Activated CD8-positive, alpha-beta memory T cell treated with anti-CD3 and anti-CD28 coated beads for 48 hours (primary cell): Measurements from ENCODE around the gene MEOX1.

Experiments
- DNase-seq, 3 experiments: peaks; one replicate each; pipeline ENCODE4 v3.0.0-alpha.2; 2020; ENCODE audit warnings: low read depth in 2 of 3, low spot score in 2 of 3

The MEOX1 gene

DNA sequence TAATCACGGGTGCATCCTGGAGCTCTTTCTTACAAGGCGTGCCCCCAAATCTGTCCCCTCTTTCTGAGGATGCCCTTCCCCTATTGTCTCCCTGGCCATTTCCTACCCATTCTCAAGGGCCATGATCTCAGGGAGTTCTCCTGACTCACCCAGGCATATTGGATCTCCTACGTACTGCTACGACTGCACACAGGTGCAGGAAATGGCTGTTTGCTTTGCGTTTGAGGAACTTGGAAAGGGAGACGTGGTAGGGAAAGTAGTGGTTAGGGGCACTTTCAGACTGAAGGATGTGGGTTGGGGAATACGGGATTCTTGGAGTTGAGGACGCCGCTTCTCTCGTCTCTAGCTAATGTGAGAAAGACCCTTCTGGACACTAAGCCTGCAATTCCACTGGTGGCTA is 18.7 kb upstream of the MEOX1 start:
- no peak for DNase-seq

DNA sequence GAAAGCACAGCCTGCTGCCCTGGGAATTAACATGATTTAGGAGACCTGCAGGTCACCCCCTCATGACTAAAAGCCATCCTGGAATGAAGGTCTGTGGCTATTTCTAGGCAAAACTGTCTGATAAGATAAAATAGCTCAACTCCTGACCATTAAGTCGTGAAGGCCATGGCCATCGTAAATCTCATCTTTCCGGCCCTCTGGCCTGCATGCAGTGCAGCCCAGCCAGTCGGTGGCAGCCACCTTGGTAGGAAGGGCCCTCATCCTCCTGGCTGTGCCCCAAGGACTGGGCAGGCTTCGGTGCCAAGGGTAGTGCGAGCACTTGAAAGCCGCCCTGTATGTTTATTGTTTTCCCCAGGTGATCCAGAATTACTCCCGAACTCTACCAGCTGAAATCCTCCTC is 18.2 kb upstream of the MEOX1 start:
- no peak for DNase-seq

DNA sequence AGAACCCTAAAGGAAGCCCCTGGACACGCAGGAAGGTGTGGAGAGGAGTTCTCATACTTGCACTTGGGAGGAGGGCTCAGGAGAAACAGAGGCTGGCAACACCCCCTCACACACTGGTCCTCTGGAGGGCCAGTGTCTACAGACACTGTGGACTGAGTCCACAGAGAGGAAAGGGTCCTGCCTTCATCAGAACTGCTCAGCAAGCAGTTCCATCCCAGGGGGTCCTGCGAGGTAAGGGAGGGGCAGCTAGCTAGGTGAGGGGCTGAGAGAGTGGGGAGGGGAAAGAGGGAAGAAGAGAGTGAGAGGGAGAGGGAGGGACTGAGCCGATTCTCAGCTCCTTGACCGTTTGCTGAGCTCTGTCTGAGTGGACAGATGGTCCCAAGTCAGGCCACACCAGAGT is 17.7 kb upstream of the MEOX1 start:
- no peak for DNase-seq

DNA sequence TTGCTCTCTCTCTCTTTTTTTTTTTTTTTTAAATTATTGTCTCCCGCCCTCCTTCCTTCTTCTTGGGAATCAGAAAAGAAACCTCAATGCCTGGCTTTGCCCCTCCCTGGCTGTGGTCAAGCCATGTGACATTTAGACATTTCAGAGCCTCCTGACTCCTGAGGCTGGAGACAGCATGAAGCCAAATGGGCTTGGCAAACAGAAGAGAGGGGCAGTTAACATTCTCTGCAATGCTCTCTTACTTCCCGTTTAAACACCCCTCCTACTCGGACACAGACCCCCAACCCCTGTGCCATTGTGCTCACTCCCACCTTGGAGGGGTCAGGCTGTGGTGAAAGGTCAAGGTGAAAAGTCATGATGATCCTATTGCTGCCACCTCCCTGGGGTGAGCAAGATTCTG is 14.7 kb upstream of the MEOX1 start:
- DNase-seq, result no peak

DNA sequence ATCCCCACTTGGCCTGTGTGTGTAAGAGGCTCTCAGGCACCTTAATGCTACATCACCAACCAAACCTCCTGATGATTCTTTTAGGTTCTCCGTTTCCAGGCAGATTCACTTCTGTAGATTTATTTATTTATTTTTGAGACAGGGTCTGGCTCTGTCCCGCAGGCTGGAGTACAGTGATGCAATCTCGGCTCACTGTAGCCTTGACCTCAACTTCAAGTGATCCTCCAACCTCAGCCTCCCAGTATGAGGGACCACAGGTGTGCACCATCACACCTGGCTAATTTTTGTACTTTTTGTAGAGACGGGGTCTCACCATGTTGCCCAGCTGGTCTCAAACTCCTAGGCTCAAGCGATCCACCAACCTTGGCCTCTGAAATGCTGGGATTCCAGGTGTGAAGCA is 12.7 kb upstream of the MEOX1 start:
- DNase-seq, result no peak

DNA sequence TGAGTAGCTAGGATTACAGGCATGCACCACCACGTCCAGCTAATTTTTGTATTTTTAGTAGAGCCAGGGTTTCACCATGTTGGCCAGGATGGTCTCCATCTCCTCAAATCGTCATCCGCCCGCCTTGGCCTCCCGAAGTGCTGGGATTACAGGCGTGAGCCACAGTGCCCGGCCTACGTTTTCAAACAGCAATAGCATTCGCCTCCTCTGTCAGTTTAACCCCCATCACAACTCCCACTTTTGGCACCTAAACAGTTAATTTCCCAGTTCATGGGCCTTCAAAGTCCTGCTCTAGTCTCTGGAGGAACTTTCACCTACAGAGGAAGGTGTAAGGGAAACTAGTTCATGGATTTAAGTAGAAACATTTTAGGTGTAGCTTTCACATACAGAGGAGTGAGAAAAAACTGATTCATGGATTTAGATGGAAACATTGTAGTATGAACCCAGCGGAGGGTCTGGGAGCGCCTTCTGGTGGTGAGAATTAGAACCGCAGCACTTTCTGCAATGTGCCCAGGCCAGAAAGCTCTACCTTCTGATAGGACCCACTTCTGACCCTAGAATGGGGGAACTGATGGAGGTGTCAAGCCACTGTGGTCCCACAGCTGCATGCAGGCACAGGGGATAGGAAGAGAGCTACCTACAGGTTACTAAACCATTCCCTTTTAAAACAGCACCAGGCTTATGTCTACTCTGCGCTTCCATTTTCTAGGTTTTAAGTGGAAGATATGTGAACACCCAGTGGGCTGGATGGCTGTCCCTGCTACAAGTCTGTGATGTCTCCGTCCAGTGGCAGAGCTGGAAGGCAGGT is 12.0 kb upstream of the MEOX1 start:
- DNase-seq, result peak; percentile 25 to 63 (median 55)

DNA sequence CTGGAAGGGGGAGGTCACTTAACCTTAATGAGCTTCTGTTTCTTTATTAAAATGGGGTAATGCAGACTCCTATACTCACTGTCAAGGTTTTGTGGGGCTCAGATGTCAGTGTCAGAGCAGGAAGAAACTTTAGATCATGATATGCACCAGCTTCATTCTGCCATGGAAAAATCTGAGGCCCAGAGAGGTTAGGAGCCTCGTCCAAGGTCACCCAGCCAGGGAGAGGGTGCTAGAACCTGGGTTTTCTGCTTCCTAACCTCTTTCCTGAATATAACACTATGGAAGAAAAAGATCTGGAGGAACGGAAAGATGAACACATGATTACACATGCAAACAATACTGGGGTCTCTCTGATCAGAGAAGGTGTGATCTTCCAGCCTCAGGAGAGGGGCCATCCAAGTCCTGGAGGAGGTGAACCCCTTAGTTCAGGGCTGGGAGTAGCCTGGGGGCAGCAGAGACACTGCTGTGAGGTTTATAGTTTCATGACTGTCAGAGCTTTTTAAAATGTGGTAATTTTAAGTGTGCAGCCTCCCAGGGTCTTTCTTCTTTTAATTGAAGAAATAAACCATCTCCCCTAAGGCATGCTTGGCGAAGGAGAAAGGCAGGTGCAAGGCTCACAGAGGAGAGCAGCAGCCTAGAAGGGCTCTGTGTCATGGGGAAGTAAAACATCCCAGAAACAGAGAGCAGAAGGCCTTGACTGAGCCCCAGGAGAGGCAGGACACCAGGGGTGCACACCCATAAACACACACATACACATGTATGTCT is 10.2 kb upstream of the MEOX1 start:
- no peak for DNase-seq

DNA sequence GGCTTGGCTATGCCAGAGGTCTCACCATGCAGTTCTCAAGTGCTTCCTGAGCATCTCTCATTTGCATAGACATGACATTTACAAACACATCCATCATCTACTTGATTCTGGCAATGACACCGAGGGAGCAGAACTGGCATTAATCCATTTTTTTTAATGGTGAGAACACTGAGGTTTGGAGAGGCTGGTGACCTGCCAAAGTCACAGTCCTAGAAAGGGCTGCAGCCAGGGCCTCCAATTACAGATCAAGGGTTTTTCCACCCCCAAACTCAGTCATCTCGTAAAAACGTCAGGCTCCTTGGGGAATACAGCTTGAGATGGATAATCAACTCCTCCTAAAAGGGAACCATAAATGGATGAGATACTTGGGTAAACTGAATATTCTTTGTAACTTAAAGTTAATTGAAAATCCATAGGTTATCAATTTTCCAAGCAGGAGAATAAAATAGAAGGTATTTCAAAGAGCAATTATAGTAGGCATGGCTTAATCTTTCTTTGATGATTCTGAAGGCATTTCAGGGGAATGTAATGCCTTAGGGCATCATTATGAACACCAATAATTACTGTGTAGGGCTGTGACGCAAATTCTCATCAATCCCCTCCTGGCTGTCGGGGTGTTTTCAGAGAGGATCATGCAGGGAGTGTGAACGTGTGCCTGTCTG is 9.4 kb upstream of the MEOX1 start:
- no peak for DNase-seq

DNA sequence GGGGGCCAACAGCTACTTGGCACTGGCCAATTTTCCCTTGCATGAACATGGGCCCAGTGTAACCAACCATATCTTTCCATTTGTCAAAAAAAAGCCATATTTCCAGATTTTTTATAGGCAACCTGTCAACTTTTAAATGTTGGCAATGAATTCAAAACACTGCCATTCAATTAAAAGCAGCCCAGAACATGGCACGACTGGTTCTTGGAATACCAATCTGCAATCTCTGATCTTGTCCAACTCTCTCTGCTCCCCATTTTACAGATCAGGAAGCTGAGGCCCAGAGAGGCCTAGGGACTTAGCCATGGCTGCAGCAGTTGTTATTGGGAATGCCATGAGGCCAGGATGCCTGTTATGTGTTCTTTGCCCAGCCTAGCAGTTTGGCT is 8.9 kb upstream of the MEOX1 start:
- no peak for DNase-seq

DNA sequence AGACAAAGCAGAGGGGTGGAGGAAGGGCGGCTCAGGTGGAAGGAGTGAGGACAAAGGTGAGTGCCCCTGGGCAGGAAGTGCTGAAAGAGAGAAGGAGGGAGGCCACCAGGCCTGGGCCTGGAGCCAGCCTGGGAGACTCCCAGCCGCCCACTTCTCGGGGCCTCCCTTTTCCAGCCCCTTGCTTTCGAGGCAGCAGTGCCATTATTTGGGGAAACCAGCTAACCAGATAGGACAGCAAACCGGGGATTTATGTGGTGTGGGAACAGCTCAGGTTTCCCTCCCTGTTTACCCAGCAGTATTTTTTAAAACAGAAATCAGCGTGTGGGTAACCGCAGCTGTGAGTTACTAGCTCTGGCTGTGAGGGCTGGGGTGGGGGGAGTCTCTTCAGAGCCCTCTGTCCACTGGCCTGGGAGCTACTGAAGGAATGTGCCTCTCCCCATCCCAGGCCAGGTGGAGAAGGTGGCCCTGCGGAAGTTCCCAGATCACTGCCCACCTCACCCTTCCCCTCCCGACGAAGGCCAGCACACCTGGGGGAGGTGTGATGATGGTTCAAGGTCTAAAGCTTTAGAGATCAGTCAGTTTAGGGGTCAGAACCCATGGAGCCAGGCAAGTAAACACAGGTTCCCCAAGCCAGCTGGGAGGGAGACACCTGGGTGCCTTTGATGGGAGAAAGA is 8.4 kb upstream of the MEOX1 start:
- no peak for DNase-seq

DNA sequence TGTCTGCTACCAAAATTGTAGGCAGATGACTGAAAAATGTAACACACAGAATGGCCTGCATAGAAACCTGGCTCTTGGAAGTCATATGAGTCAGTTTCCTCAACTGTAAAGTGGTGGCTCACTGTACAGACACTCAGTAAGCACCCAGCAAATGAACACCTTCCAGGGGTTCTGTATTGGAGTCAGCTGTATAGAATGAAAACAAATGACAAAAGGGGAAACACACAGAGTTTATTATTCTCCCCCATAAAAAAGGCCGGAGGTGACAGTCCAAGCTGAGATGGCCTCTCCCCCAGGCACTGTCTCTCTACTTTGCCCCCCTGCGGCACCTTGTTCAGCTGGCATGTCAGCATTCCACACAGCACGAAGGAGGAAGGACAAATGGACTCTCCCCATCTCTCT is 6.2 kb upstream of the MEOX1 start:
- DNase-seq, result no peak

DNA sequence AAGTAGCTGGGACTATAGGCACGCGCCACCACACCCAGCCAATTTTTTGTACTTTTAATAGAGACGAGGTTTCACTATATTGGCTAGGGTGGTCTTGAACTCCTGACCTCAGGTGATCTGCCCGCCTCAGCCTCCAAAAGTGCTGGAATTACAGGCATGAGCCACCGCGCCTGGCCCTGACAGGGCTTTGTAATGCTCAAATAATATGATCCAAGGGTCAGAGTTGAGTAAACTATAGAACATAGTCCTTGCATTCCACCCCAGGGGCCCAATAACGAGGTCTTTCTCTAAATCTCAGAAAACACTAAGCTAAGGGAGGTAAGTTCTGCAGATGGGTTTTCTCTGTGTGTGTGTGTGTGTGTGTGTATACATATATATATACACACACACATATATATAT is 5.8 kb upstream of the MEOX1 start:
- DNase-seq, result no peak

DNA sequence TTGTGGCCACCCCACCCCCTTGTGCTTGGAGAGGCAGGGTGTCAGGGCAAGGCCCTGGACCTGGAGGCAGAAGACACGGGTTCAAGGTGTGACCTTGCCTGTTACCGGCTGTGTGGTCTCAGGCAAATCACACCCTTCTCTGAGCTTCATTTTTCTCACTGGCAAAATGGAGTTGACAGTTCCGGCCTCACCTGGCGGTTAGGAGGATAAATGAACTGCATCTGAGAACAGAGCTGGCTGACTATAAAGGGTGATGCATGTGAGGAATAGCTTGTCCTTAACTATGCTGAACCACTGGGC is 4.2 kb upstream of the MEOX1 start:
- no peak for DNase-seq

DNA sequence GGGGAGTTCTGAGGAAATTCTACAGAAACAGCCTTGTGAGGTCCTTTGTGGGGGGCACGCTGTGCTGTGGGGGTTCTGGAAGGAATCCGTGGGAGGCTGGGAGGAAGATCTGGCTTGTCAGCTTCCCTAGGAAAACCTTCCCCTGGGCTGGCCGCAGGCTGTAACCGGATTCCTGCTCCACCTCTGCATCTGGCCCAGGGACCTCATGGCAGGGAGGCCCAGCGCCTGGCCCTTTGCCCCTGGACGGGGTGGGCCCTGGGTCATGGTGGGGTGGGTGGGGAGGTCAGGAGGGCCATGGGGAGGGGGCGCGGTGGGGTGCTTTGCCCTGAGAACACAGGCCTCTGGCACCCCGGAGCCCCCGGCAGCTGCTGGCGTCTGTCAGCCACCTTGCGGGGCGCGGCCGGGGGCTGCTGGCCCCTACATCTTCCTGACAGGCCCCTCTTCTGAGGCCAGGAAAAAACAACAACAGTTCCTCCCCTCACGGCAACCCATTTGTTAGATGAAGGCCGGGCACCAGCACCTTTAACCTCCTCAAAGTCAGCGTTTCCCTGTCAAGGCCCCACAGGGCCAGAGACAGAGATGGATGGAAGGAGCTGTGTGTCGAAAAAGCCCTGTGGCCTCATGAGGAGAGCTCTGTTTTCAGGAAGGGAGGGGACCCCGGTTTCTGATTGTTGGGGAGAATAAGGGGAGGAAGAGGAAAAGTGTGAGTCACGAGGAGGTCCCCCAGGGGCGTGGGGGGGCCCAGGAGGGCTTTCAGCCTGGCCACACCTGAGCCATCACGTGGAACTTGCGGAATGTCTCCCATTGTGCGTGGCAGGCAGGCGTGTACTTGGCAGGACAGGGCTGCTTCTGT is 3.6 kb upstream of the MEOX1 start:
- no peak for DNase-seq

DNA sequence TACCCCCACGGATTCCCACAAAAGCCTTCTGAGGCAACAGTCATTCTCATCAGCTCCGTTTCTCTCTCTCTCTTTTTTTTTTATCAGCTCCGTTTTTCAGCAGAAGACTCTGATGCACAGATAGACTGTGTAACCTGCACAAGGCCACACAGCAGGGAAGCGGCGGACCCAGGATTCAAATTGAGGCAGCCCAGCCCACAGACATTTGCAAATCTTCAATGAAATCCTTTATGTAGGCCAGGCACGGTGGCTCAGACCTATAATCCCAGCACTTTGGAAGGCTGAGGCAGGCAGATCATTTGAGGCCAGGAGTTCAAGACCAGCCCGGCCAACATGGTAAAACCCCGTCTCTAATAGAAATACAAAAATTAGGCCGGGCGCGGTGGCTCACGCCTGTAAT is 2.4 kb upstream of the MEOX1 start:
- DNase-seq, result no peak

DNA sequence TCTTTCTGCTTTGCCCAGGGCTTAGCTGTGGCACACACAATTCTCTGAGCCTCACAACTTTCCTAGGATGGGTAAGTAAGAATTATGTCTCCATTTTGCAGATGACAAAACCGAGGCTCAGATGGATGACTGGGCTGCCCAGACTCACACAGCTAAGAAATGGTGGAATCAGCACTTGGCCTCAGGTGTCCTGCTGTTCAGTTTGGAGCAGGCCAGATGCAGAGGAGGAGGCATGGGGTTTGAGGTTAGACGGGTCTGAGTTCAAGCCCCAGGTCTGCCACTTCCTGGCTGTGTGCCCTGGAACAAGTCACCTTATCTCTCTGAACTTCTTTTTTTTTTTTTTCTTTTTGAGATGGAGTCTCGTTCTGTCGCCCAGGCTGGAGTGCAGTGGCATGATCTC is 1.7 kb upstream of the MEOX1 start:
- no peak for DNase-seq

DNA sequence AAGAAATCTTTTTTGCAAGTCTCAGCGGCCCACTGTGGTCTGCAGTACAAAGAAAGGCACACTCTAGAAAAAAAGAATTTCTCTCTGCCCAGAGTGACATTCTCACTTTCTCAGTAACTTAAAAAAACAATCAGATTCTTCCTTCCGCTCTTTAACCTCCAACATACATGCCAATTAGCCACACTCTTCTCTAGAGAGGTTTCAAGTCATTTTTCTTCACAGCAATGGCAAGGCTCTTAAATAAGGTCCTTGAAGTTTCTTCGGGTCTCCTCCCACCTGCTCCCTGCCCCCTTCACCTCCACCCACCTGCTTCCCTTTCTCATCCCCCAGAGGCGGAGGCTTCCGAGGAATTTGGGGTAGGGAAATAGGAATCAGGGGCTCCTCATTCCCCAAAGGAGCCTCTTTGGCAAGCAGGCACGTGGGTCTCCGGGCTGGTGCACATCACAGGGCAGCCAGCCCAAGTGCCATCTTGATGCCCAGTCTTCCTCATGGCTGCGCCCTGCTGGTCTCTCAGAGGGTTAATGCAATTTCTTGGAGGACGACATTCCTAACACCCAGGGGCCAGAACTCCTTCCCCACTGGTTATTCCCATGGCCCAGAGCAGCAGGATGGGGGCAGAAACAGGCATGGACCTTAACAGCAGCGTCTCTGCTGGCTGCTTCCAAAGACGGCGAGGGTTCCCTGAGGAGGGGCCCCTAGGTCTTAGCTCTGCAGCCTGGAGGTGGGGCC is 855 bp upstream of the MEOX1 start:
- DNase-seq, result no peak

DNA sequence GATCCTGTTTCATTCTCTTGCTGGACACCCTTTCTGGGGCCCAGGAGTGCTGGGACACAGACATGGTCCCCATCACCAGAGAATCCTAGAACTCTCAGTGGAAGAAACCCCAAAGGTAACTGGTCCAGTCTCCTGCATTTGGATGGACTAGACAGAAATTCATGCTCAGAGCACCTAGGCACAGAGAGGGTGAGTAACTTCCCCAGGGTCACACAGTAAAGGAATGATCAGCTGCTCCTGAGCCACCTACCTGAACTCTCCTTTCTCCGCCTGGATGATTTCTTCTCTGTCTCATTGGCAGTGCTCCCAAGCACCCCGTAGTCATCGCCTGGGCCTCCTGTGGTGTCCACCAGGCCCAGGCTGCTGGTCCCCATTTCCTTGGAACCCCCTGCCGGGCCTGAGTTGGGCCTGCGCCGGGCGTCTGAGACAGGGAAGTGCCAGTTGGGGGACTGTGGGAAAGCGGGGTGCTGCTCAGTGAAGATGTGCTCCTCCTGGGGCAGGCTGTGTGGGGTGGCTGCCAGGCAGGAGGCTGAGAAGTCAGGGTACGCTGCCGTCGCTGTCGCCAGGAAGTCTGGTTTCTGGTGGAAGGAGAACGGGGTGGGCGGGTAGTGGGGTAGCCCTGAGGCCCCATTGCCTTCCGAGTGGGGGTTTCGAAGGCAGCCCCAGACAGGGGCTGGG is 767 bp downstream of the MEOX1 start:
- no peak for DNase-seq

DNA sequence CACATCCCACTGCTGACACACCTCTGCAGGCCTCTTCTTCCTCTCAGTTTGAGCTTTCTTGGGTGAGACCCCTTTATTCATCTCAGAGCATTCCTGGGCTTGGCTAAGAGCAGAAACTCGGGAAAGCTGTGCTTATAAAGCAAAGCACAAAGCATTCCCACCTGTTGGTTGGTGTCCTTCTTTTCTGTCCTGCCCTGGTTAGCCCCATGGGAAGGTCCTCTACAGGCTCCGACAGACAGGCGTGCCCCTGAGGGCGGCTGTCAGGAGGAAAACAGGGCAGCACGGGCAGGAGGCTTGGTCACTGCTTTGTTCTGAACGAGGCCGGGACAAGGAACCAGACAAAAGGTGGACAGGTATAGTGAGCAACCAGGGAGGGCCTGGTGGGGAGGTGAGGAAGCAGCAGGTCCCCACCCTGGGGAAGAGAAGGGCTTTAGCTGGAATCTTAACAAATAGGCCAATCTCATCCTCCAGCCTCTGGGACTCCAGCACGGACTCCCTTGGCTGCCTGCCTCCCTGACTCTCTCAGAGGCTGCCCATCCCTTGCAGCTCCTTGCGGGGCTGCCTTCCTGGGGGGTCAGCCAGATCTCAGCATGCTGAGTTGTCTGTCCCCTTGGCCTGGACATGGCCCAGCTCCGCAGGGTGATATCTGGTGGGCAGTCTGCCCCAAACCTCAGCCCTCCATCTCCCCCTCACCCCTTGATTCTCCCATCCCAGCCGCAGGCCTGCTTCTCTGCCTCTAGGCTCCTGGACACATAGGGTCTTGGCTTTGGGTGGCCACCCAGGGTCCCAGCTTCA is 1.7 kb downstream of the MEOX1 start:
- DNase-seq, result no peak
